Suprapubic skin (tissue), 4 donors: ENCODE measurements around the gene SLC35D3.

Experiments used
- CTCF ChIP-seq, 2 donors: fragments of 200-600 bp in 1 of 2; fragments of 450-650 bp in 1 of 2; sonication (generic) in 1 of 2; IDR thresholded peaks; one replicate each; pipeline ENCODE4 v1.5.1; 2016 to 2019; ENCODE audit warnings: antibody characterized with exemption in 2 of 2, mild to moderate bottlenecking in 1 of 2, moderate library complexity in 1 of 2
- EP300 ChIP-seq: sonication (generic); formaldehyde crosslinking; IDR thresholded peaks from one replicate; pipeline ENCODE4 v1.6.1; 2017; ENCODE audit warnings: antibody characterized with exemption
- POLR2A ChIP-seq, 2 donors: fragments of 450-650 bp; IDR thresholded peaks; one replicate each; pipeline ENCODE4 v1.6.1; 2017; ENCODE audit warnings: antibody characterized with exemption in 2 of 2, mild to moderate bottlenecking in 2 of 2, moderate library complexity in 2 of 2
- POLR2AphosphoS5 ChIP-seq, 3 donors: sonication (generic); formaldehyde crosslinking; IDR thresholded peaks; one replicate each; pipeline ENCODE4 v1.6.1; 2017; ENCODE audit warnings: antibody characterized with exemption in 3 of 3

GRCh38 chr6:136963259-136963658 lies 41.2 kb downstream of the SLC35D3 start:
- TF ChIP-seq CTCF (IDR thresholded peaks at IDR 0.05) (no peak), POLR2A (IDR thresholded peaks at IDR 0.05) (no peak), EP300 (no peak), POLR2AphosphoS5 (IDR thresholded peaks at IDR 0.05) (no peak)
